ENCODE results near the gene BTBD9.
"Not testable (repeated sequence)": the region's sequence is repeated elsewhere in the genome, so short reads cannot be mapped to it uniquely, and the experiment has no call there.

The BTBD9 gene

DNA sequence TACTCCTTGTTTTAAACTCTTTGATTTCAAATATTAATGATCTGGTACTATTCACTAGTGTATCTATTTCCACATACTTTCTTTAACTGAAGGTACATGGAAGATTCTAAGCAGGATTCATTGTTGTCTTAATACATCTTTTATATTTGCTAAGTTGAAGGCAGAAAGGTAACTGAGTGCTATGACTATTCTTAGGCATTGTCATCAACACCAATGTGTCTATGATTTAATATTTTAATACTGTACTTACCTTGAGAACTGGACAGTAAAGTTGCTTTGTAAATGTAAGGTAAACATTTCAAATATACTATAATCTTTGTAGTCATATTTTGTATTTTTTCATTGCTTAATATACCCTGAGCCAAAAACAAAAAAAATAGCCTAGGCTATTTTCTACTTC lies 8.9 kb upstream of the BTBD9 start:
- DNase-seq, result no peak

DNA sequence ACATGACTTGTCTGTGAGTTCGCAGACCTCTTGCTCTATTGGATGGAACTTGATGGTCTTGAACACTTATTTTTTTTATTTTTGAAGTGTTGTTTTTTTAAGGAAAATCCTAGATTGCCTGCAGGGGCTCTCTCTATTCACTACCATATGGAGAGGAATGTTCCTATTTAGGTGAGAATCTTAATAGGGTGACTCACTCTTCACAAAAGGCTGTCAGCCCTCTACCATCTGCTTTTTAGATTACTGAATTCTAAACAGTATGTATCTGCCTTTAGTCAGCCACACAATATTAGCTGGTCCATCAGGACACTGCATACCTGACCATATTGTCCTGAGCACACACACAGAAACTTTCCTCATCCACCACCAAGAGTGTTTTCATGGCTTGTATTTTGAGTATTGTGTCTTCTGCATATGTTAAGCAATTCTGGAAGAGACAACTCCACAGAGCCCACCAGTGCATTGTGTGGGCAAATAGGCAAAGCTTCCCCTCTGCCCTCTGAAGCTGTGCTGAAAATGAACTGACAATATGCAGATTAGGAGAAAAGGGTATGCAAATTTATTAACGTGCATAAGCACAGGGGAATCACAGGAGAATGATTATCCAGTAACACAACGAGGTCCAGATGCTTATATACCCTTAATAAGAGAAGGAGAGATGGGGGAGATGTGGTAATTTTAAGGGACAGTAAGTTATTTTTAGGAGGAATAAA lies 6.6 kb upstream of the BTBD9 start:
- DNase-seq, result no peak

DNA sequence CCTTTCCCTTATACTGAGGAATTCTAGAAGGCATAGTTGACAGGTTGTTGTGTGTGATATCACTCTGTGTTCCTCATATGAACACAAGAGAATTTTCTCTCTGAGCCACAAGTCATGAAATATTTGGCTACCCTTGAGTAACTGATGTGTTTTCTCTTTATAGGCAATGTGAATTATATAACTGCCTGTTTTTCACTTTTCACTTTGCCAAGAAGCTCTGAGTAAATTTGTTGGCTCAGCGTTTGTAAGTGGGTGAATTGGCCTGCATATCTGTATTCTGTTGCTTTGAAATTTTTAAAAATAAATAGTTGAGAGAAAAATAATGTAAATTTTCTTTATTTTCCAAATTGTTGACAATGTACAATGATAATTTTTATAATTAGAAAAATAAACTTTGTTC lies 5.2 kb upstream of the BTBD9 start:
- no peak for DNase-seq

DNA sequence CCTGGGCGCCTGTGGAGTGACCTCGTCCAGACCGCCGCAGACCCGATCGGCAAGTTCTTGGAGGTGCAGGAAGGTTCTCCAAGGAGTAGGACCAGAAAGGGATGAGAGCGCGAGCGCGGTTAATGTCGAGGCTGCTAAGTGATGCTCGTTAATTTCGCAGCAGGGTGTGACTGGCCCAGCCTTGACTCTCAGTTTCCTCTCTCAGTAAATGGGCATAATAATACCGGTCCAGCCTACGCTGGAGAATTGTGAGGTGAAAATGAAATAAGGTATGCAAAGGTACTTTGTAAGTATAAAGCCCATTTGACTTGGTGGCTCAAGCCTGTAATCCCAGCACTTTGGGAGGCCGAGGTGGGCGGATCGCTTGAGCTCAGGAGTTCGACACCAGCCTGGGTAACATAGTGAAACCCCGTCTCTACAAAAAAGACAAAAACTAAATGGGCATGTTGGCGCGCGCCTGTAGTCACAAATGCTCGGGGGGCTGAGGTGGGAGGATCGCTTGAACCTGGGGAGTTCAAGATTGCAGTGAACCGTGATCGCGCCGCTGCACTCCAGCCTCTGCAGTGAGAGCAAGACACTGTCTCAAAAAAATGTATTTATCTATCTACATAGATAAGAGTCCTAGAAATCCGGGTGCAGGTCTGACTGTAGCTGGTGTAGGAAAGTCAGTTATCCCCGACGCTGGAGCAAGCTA lies 634 bp upstream of the BTBD9 start:
- DNase-seq, result peak in 1 of 2 donors; percentile 2

DNA sequence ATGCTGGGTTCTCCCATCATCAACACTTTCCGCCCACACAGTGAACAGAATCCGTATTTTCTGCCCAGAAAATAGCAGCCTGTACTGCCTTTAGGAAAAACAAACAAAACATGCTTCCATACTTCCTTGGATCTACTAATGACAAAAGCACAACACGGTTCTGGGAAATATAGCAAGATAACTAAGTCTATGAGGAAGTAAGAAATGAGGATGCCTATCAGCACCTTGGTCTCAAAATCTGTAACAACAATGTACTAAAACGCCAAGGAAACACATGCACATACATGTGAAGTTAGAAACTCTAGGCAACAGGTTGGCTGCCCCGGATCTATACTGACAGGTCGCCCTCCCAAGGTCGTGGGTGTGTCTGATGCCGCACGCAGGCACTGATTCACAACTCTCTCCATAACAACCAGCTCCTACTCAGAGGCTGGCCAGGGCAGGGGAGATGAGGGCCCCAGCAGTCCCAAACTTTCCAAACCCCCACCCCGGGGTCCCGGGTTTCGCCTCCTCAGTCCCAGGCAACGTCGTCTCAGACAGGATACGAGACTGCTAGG lies 710 bp downstream of the BTBD9 start:
- DNase-seq, result peak; percentile 68 to 70

DNA sequence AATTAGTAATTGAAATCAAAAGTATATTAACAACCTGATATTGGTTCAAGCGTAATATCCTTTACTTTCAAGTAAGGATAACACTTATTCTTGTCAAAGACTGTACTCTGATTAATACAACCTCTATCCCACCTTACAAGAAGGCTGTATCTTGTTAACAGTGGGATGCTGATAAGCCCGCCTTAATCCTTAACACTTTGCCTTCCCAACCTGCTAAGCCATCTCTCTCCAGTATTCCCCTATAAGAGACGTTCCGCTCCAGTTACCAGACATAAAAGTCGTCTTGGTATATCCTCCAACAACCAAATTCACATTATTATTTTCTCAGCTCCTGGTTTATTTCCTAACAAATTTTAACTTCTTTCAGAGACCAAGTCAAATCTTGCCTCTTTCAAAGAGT lies 2.0 kb downstream of the BTBD9 start:
- no peak for DNase-seq

DNA sequence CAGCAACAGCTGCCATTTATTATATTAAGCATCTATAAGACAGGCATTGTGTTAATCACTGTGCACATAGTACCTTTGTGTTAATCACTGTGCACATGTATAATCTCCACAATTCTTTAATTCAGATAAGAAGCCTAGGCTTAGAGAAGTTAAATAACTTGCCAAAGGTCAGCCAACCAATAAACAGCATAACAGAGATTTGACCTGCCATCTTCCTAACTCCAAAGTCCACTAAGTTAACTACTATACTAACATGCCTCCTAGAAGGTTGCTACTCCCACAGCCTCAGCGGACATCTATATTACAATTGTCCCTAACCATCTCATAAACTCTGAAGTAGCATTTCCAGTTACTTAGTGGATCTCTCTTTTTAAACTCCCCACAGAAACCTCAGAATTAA lies 3.7 kb downstream of the BTBD9 start:
- no peak for DNase-seq

DNA sequence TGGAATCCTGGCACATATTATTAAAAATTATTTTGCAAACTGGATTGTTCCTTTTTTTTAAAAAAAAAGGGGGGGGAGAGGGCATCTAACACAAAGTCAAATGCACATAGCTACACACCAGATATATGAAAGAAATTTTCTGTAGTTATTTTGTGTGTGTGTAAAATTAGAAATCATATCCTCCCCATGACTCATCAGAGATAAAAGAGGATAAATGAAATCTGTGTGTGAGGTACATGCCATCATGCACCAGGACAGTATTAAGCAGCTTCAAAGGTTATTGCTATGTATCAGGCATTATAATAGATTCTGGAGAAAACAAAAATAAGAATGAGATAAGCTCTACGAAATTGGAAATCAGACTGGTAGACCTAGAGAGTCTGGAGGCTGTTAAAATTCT lies 5.2 kb downstream of the BTBD9 start:
- no peak for DNase-seq

DNA sequence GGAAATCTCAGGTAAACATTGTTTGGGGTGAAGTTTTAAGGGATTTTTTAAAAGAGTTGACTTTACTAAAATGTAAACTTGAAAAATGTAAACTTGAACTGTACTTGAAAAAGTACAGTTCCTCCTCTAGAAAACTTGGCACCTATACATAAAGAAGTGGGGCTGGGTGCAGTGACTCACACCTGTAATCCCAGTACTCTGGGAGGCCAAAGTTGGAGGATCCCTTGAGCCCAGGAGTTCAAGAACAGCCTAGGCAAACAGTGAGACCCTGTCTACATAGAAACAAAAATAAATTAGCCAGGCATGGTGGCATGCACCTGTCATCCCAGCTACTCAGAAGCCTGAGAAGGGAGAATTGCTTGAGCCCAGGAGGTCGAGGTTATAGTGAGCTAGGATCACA lies 7.2 kb downstream of the BTBD9 start:
- no peak for DNase-seq

DNA sequence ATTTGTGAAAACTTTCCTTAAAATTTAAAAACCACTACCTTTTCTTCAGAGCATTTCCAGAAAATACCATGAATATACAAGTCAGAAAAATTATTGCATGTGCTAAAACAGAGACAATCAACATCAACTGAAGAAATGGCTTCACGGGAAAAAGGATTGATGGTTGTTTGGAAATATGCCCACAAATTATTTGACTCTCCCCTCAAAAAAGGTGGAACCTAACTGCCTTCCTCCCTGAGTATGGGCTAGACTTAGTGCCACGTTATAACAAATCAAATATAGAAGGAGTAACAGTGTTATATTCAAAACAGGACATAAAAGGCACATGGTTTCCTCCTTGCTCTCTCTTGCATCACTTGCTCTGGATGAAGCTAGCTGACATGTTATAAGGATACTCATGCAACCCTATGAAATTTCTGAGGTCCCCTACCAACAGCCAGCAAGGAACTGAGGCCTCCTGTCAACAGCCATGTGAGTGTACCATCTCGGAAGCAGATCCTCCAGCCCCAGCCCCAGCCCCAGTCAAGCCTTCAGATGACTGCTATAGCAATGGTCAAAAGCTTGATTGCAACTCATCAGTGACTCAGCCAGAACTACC lies 8.4 kb downstream of the BTBD9 start:
- no peak for DNase-seq

DNA sequence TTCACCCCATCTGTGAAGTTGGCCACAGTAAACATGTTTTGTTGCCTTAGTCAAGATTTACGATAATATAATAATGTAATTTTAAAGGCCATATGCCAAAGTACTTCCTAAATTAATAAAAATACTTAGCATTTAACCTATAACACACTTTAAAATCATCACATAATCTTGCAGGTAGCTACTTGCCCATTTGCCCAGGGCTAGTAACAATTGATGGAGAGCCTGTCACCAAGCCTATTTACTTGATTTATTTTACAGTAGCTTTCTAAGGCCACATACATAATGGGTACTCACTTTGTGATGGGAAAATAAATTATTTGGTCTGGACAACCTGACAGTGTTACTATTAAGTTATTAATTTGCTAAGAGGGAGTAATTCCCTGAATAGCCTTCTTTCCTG lies 14.5 kb downstream of the BTBD9 start:
- DNase-seq, result no peak

DNA sequence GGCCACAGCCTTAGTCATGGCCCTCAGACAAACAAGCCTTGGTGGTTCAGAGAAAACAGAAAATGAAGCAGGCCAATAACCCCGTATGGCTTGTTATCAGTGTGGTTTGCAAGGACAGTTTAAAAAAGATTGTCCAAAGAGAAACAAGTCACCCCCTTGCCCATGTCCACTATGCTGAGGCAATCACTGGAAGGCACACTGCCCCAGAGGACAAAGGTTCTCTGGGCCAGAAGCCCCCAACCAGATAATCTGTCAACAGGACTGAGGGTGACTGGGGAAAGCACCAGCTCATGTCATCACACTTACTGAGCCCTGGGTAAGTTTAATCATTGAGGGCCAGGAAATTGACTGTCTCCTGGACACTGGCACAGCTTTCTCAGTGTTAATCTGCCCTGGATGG lies 20.4 kb downstream of the BTBD9 start:
- not testable (repeated sequence) for DNase-seq

DNA sequence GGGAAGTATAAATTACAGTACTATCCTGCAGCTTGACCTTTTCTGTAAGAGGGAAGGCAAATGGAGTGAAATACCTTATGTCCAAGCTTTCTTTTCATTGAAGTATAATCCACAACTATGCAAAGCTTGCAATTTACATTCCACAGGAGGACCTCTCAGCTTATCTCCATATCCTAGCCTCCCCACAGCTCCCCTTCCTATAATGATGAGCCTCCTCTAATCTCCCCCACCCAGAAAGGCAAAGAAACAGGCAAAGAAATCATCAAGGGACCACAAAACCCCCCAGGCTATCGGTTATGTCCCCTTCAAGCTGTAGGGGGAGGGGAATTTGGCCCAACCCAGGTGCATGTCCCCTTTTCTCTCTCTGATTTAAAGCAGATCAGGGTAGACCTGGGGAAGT lies 21.4 kb downstream of the BTBD9 start:
- DNase-seq, result not testable (repeated sequence)

DNA sequence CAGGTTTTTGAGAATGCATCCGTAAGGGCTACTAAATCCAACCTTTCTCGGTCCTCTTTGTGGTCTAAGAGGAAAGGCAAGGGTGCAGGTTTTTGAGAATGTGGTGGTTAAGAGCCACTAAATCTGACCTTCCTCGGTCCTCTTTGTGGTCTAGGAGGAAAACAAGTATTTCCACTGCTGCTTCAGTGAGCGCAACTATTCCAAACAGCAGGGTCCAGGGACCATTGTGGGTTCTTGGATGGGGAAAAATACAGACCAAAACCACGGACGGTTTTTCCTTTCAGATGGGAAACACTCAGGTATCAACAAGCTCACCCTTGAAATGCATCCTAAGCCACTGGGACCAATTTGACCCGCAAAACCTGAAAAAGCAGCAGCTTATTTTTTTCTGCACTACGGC lies 21.9 kb downstream of the BTBD9 start:
- no peak for DNase-seq

DNA sequence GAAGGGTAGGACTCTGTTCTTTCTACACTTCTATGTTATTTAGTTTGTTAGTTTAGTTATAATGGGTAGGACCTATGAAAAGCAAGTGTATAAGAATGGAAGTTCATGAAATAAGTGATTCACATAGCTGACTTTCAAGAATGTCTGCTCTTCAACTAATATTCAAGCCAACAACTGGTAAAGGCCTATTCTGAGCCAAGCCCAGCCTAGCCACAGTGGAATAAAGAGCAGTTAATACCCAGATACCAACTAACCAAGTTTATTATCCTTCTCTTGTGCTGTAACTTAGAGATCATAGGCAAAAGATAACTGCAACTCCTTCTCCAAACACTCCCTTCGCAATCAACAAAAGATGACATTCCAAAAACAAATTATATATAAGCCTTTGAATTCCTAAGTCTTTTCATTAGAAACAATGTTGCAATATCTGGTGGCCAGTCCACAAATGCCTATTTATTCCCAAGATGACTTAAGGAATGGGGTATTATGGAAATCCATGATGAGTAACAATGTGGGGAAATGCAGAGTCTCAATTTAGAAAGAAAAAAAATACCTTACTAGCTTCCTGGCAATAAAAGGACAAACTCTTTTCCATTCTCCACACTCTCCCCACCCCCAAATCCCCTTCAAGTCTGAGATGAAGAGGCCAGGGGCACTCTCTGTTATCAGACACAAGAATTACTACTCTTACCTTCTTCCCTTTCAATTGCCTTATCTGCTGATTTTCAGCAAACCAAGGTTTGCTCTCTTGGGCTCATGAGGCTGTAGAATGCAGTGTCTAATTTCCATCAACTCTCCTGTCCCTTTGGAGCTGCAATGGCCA lies 27.4 kb downstream of the BTBD9 start:
- DNase-seq, result no peak

DNA sequence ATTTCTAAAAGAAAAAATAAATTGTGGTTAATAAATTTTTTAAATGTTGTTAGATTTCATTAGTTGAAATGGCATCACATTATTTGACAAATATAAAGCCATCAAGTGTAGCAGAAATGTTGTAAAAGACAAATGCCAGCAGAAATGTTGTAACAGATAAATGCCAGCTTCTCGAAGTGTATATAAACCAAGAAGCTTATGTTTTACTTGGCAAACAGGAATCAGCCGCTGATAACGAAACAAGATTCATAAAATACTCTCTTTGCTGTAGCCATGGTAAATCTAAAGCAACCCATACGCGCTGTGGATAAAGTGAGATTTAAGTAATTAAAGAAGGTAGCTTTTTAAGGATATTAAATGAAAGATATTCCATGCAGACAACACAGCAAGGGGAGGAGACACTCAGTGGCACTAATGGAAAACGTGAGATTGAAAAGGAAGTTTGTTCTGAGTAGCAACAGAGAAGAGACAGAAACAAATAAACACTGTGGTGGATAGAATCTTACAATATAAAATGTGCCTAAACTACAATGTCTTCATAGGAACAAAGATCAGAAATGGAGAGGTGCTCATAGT lies 29.6 kb downstream of the BTBD9 start:
- no peak for DNase-seq

DNA sequence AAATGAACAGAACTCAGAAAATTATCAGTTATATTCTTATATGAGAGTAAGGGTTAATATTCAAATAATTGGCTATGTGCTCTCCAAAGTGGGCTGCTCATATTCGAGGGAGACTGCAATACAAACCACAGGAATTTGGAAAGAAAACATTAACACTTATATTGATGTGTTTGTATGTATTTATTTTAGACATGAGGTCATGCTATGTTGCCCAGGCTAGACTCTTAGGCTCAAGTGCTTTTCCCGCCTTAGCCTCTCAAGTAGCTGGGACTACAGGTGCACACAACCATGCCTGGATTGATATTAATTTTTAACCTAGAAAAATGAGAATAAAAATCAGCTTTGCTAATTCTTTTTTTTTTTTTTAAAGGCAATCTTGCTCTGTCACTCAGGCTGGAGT lies 35.0 kb downstream of the BTBD9 start:
- no peak for DNase-seq

DNA sequence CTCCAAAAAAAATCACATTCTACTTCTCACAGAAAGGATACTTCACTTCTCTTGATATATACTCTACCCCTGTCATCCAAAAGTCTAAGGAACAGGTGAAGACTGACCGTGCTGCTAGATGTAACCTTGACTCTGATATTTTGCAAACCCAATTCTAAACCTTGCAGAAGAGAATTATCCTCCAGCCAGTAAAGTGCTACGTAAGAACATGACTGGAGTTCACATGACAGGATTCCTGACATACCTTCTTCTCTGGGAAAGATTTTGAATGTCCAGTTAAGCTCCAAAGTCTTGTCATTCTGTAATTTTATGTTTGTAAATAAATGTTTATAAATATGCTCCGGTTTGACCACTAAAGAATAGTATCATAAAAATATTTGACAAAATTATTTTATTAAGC lies 35.8 kb downstream of the BTBD9 start:
- DNase-seq, result no peak

DNA sequence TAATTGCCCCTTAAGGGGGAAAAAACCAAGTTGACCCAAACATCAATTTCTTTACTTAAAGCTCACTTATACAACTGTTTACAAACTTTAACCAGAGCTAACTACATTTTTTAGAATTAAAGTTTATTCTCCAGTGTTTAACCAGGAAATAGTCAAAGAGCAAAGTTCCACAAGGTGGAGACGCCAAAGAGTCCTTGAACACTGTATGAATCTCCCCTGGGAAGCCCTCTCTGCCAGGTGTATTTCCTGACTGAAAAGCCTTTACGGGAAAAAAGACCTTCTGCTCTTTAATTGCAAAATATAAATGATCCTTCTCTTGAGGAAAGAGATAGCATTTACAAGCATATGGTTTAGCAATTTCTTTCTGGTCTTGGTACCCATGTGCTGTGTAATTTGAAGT lies 36.2 kb downstream of the BTBD9 start:
- no peak for DNase-seq

DNA sequence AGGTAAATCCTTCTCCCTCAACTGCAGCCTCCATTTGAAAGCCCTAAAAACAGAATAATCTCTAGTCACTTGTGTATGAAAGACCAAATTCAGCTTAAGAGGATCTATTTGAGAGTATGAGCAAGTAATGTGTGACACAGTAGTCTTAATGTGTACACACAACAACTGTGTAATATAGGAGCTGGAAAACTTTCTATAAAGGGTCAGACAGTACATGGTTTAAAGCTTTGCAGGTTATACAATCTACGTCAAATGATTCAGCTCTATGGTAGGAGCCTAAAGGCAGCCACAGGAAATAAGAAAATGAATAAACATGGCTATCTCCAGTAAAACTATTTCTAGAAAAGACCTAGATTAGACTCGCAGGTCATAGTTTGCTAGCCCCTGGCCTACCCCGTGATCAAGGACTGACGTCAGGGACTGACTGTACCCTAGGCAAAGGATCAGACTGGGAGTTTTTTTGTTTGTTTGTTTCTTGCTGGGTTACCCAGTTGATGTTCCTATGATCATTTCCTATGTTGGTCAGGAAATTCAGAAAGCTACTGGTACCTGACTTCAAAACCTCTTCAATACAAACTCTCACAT lies 39.7 kb downstream of the BTBD9 start:
- DNase-seq, result no peak

DNA sequence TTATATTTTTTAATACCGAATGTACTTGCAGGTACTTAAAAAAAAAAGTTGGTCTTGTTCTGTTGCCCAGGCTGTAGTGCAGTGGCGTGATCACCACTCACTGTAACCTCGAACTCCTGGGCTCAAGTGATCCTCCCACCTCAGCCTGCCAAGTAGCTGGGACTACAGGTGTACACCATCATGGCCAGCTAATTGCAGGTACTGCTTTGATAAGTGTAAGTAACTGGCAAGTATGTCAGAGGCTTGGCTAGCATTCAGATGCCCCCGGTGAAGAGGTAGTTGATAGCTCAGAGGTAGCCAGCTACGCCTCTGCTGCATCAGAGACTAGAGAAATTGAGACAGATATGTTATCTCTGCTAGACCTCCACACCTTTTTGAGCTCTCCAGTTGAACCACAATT lies 40.5 kb downstream of the BTBD9 start:
- DNase-seq, result no peak

DNA sequence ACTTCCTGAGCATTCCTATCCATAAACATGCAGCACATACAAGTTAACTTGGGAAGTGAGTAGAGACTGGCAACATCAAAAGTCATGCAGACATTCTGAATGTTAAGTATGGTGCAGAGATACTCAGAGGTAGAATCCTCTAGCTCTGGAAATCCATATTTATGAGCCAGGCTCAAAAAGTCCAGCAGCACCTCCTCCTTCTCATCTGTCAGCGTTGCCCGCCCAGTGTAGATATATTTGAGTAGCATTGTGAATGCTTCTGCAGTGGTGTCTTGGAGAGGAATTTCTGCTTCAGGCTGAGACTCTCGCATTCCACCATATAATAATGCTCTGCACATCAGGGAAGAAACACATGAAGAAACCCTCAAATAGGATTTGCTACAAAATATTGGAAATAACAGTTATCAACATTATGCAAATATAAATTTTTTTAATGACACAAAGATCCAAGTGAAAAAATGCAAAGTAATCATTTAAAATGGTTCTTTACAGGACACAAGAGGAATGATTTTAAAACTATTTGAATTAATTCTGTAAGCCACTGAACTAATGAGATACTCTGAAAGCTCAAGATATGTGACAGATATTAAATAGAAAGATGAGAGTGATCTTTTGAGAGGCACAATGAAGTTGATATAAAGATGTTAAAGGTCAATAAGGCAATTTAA lies 45.6 kb downstream of the BTBD9 start:
- DNase-seq, result no peak
